ENCODE data around the gene ABI3.
"Not testable (repeated sequence)": the region's sequence is repeated elsewhere in the genome, so short reads cannot be mapped to it uniquely, and the experiment has no call there.

Gene ABI3

GRCh38 chr17:49261540-49261939 lies 51.0 kb downstream of the ABI3 start:
- DNase-seq (ENCODE audit: low spot score); H3K36me3 Mint-ChIP-seq (ENCODE audit: low read depth); H3K4me3 Mint-ChIP-seq; H3K27ac Mint-ChIP-seq; H3K9me3 Mint-ChIP-seq: not testable (repeated sequence)
- Mint-ChIP-seq H3K27me3 (ENCODE audit: low read depth) (peaks cover 15% of the 10 kb centered on the region), H3K4me1 (ENCODE audit: low read depth) (peaks cover 12% of the 10 kb centered on the region)

- no peak for DNase-seq (ENCODE audit: low spot score)
- H3K36me3 Mint-ChIP-seq (ENCODE audit: low read depth): no peaks in the 10 kb centered on the region
- peaks cover 1% of the 10 kb centered on the region for H3K4me1 Mint-ChIP-seq (ENCODE audit: low read depth)
- H3K27me3 Mint-ChIP-seq (ENCODE audit: low read depth): peaks cover 6% of the 10 kb centered on the region
- no peak overlapping the region for H3K27ac Mint-ChIP-seq
- no peak overlapping the region for H3K4me3 Mint-ChIP-seq
- no peaks in the 10 kb centered on the region for H3K9me3 Mint-ChIP-seq
Measured at GRCh38 chr17:49266233-49266632, 55.7 kb downstream of the ABI3 start.

GRCh38 chr17:49267912-49268311 lies 57.4 kb downstream of the ABI3 start:
- Mint-ChIP-seq H3K36me3 (ENCODE audit: low read depth) (no peaks in the 10 kb centered on the region), H3K27ac (no peak overlapping the region), H3K4me1 (ENCODE audit: low read depth) (no peaks in the 10 kb centered on the region), H3K4me3 (no peak overlapping the region), H3K9me3 (no peaks in the 10 kb centered on the region), H3K27me3 (ENCODE audit: low read depth) (peaks cover 5% of the 10 kb centered on the region)
- DNase-seq (ENCODE audit: low spot score): no peak

GRCh38 chr17:49269356-49269755 lies 58.8 kb downstream of the ABI3 start:
- Mint-ChIP-seq H3K4me1 (ENCODE audit: low read depth) (no peaks in the 10 kb centered on the region), H3K27me3 (ENCODE audit: low read depth) (no peaks in the 10 kb centered on the region), H3K27ac (no peak overlapping the region), H3K36me3 (ENCODE audit: low read depth) (no peaks in the 10 kb centered on the region), H3K9me3 (no peaks in the 10 kb centered on the region), H3K4me3 (no peak overlapping the region)
- no peak for DNase-seq (ENCODE audit: low spot score)

Data from T-helper 2 cell treated with Interferon-gamma antibody and Interleukin-4, amounts not matched to agents 5 μg/mL and 100 μg/mL, for 36 hours (primary cell).